G401.6 (cell line): ENCODE data around the gene SLC24A4.

ENCODE experiments used
- FAIRE-seq: peaks from 2 replicates; lab custom pipeline; 2012; peaks lifted over from hg19 to GRCh38; lab: Jason Lieb, UNC

SLC24A4 gene

DNA sequence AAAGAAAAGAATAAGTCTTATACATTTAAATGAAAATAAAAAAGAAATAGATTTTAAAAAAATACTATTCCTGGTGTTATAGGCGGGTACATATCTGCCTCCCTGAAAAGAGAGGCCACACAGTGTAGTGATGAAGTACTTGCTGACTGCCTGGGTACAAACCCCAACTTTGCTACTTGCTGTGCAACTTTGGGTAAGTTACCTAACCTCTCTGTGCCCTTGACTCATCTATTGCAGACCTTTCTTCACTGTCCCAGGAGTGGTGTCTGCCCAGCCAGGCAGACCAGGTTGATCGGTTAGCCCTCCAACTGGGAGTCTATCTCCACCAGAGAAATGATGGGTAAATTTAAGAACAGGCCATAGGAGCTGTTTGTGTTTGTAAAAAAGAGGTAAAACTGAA is 82.0 kb downstream of the SLC24A4 start:
- FAIRE-seq: no peak

DNA sequence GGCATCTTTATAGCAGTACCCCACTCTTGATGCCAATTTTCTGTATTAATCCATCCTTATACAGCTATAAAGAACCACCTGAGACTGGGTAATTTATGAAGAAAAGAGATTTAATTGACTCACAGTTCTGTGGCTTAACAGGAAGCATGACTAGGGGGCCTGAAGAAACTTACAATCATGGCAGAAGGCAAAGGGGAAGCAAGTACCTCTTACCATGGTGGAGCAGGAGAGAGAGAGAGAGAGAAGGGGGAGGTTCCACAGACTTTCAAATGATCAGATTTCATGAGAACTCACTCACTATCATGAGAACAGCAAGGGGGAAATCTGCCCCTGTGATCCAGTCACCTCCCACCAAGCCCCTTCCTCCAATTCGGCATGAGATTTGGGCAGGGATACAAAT is 84.4 kb downstream of the SLC24A4 start:
- FAIRE-seq: no peak

DNA sequence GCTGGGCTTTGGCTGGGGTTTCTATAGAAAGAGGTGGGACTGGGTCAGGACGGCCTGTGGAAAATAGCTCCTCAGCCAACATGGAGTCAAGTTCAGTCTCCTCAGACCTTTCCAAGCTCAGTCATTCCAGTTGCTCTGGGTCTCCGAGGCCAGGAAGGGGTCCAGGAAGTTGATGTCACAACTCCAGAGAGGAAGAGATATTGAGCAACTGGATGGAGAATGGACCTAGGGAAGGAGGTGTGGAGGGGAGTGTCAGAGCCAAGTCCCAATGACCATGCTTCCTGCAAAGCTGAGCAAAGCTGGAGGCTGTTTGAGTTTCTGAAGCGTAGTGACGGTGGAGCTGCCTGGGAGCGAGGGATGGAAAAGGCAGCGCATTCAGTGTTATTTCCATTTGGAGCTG is 86.1 kb downstream of the SLC24A4 start:
- FAIRE-seq: no peak

DNA sequence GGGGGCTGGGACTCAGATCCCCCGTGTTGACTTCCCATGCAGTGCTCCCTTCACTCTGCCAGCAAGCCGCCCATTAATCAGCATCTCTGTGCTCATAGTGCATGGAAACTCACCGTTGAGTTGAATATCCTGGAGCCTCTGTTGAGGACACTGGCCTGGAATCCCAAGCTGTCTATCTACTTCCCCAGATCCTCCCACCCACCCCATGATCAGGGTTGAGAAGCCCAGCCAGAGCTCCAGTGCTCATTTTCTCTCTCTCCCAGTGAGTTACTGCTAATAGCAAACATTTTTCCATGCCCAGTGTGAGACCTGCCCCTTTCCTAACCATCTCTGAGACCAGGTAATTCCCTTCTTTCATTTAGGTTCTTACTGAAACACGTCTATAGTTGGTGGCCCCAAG is 88.2 kb downstream of the SLC24A4 start:
- FAIRE-seq: no peak

DNA sequence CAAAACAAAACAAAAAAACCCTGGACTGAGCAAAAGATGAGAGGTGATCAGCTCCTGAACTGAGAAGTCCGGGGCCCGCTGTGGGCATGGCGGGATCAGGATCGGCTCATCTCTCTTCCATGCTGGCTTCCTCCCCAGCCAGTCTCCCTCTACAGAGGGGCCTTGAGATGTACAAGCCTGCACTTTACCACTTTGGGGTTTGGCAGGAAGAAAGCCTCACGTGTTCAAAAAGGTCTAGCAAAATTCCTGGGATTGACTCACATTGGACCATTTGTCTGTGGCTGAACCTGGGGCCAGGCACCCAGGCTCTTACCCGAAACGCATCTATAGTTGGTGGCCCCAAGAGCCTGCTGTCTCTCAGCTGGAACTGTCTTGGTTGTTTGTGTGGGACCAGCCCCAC is 89.0 kb downstream of the SLC24A4 start:
- FAIRE-seq: no peak

DNA sequence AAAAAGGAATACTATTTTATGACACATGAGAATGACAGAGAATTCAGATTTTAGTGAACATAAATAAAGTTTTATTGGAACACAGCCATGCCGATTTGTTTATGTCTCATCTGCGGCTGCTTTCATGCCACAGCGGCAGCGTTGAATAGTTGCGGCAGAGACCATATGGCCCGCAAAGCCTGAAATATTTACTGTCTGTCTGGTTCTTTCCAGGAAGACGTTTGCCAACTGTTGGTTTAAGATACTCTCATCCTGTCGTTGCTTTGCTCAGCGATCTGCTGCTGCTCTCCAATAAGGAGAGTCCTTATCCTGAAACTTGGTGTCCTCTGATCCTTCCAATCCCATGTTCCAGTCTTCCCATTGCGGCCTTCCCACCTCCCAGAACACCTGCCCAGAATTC is 89.9 kb downstream of the SLC24A4 start:
- no peak for FAIRE-seq

DNA sequence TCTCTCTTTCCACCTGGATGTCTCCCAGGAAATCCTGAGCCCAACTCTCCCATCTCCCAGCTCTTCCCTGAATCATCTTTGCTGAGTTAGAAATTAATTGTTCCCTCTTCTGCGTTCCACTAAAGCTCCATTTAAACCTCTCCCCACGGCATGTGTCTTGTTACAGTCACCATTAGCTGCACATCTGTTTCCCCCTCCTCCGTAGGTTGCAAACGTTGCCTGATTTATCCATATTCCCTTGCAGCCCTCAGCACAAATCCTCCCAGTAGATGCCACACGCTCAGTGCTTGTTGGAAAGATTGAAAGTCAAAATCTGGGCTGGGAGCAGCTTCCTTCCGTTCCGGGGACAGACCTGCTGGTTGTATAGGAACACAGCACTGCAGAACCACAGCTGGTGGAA is 90.4 kb downstream of the SLC24A4 start:
- FAIRE-seq: no peak

DNA sequence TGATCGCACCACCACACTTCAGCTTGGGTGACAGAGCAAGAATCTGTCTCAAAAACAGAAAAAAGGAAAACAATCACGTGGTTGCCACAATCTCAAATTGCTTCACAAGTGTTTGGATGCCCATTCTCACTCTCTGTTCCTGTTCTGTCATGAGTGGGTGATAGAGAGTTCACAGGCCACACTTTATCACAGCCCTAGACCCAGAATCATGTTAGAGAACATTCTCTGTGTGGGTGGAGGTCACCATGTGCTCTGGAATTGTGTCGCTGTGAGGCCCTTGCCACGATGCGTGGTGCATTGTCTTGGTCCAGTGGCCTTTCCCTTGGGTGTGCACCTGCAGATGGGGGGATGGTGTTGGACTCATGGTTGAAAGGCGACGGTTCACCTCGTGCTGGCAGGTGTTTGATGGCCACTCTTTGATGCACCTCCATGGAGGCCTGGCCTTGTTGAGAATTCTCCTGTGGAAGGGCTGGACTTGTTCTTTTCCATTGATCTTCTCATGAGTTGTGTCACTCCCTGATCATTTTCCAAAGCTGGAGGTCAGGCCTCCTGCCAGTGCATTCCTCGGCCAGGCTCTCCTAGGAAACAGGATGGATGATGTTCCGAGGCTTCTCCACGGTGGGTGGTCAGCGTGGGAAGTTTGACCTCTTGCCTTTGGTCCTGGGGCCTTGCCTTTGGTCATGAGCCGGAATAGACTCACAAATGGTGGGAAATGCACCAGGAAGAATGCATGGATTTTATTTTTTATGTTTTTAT is 91.9 kb downstream of the SLC24A4 start:
- FAIRE-seq: no peak

DNA sequence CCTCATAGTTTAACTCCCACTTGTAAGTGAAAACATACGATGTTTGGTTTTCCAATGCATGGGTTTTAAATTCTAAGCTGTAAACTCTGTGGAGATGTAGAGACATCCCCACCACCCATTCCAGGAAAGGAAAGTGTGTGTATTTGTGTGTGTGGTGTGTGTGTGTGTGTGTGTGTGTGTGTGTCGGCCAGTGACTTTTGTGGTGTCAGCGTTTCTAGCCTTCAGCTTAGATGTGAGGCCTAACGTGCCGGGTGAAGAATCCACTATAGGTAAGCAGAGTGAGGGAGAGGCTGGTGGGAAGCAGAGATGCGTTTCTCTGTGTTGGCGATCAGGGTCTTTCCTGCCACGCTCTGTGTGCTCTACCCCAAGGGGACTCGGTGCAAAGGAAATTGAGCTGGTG is 93.0 kb downstream of the SLC24A4 start:
- no peak for FAIRE-seq

DNA sequence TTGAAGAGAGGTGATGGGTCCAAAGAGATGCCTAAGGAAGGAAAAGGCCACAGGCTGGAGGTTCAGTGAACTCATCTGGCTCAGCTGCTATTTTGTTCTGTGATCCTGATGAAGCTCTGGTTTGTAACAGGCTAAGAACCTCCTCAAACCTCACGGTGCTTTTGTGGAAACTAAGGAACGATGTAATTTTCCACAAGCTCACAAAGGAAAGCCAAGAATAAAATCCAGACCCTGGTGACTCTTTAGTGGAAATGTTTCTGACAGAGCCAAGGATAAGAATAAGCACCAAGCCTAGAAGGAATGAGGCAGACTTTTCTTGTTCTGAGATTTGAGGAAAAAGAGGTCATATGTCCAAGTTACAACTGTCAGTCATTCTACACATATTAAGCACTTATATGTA is 93.6 kb downstream of the SLC24A4 start:
- no peak for FAIRE-seq

DNA sequence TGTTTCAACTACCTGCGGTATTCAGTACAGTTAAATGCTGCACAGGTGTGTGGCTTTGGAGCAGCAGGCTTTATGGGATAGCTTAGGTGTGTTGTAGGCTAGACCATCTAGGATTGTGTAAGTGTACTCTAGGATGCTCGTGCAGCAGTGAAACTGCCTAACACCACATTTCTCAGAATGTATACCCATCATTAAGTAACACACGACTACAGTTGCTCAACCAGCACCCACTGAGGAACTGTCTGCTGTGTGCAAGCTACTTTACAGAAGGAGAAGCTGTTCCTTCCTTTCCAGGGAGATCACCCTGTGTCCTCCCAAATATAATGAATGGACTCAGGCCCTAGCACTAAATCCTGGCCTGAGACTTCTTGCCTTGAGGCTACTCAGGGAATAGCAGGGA is 94.8 kb downstream of the SLC24A4 start:
- FAIRE-seq: no peak

DNA sequence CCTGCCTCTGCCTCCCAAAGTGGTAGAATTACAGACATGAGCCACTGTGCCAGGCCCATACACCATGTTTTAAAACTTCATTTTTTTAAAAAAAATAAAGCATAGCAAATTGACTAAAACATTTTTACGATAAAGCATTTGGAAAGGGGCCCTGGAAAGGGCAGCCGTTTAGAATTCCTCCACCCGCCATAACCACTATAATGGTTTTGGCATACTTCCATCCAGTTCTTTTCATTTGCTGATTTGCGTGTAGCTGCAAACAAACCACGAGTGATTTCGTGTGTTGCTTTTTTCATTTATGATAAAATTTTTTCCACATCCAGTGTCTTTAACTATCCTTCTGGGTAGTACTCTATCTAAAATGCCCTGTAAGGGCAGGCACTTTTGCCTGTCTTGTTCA is 98.8 kb downstream of the SLC24A4 start:
- FAIRE-seq: no peak

DNA sequence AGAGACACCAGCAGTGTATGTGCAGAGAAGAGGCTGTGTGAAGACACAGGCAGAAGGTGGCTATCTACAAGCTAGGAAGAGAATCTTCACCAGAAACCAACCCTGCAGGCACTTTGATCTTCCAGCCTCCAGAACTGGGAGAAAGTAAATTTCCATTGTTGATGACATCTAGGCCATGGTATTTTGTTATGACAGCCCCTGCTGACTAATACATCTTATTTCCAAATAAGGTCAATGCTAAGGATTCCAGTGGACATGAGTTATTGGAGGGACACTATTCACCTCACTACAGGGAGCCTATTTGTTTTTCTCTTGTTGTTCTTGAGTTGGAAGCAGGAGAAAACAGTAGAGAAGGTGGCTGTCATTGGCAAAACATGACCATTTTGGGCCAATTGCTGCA is 102.1 kb downstream of the SLC24A4 start:
- FAIRE-seq: no peak

DNA sequence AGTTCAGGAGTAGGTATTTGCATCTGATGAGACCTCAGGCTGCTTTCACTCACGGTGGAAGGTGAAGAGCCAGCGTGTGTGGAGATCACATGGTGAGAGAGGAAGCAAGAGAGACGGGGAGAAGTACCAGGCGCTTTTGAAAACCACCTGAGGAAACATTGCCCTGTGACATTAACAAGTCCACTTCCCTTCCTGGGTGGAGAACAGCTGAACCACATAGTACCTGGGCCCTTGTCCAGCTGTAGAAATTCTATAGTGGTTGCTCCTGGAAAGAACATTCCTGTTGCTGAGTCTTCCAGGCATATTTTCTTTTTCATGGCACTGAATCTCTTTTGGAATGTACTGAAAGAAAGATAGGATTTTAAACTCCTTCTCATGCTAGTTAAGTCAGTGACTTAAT is 103.3 kb downstream of the SLC24A4 start:
- FAIRE-seq: no peak

DNA sequence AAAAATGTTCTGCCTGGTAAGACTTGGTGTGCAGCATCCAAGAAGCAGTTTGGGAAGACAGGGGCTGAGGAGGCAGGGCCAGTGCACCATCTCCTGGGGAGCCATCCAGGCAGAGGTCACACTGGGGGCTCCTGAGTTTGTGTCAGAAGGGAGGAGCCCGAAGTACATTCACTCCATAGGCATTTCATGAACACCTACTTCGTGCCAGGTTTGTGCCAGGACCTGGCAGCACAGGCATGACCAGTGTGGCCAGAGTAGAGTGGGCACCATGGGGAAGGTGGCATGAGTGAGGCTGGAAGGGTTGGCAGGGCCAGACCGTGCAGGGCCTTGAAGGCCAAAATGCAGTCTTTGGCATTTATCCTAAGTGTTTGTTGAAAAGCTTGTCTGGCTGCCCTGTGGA is 104.1 kb downstream of the SLC24A4 start:
- FAIRE-seq: no peak

DNA sequence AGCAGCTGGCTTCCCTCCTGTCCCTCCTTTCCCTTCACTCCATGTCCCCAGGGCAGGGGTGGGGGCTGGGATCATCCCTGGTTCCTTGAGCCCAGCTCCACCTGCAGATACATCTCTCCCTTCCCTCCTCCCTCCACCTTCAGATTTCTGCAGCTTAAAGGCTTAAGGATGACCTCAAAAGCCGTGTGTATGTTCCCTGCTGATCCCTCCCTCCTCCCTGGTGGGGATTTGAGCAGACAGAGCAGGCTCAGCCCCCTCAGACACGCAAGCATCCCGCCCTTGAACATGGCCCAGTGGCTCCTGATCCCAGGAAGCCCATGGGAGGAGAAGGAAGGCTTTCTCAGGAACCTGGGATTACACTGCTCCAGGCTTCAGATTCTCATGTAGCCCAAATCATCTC is 107.7 kb downstream of the SLC24A4 start:
- FAIRE-seq: no peak

DNA sequence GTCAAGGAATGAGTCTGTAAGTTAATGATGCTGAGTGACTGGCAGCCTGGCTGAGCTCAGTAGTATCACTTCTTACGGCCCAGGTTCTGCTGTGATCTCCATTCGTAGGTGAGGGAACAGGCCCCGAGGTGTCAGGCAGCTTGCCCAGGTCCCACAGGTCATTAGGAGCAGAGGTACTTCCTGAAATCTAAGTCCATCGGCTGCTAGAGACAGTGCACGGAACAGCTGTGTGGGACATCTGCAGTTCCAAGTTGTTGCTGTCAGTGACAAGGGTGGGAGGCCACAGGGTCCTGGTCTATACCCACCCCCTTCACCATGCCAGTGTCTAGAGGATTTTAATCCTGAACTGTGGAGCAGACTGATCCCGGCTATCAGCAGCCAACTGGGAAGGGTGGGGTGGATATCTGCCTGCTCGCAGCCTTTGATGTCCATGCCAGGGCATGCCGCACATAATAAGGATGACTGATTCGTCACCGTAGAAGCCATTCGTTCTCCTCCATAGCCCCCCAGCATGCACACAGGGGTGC is 108.3 kb downstream of the SLC24A4 start:
- no peak for FAIRE-seq

DNA sequence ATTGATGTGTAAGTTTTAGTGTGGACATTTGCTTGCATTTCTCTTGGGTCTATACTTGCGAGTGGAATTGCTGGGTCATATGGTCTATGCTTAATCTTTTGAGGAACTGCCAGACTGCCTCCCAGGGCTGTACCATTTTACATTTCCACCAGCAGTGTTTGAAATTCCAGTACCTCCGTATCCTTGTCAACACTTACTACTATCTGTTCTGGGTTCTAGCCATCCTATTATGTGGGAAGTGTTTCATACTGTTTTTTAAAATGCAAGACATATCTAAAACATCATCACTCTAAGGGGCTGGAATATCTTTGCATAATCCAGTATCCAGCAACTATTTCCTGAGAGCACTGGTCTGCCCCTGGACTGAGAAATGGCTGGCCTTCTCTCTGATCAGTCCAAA is 110.4 kb downstream of the SLC24A4 start:
- FAIRE-seq: no peak

DNA sequence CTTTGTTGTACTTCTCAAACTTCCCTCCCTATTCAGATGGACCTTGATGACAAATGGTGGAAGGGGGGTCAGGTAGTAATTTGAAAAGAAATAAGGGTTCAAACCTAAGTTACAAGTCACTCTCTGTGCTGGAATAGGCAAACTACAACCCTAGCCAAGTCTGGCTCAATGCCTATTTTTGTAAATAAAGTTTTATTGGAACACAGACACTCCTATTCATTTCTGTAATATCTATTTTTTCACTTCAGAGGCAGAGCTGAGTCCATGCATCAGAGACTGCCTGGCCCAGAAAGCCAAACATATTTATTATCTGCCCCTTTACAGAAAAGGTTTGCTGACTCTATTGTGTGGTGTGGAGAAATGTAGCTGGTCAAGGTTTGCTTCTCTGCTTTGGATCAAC is 112.2 kb downstream of the SLC24A4 start:
- FAIRE-seq: no peak

DNA sequence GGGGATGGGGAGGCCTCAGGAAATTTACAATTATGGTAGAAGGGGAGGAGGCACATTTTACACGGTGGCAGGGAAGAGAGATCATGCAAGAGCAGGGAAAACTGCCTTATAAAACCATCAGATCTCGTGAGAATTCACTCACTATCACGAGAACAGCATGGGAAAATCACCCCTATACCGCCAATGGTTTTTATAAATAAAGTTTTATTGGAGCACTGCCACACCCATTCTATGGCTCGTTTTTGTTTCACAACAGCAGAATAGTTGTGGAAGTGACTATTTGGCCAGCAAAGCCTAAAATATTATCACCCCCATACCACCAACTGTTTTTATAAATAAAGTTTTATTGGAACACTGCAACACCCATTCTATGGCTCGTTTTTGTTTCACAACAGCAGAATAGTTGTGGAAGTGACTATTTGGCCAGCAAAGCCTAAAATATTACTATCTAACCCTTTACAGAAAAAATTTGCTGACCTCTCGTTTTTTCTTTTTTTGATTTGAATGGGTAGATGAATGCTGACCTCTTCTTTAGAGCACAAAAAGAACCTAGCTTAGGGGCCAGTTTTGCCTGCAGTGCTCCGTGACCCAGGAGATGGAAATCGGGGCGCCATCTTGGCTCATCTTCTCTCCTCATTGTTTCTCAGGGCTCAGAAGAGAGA is 113.3 kb downstream of the SLC24A4 start:
- no peak for FAIRE-seq

DNA sequence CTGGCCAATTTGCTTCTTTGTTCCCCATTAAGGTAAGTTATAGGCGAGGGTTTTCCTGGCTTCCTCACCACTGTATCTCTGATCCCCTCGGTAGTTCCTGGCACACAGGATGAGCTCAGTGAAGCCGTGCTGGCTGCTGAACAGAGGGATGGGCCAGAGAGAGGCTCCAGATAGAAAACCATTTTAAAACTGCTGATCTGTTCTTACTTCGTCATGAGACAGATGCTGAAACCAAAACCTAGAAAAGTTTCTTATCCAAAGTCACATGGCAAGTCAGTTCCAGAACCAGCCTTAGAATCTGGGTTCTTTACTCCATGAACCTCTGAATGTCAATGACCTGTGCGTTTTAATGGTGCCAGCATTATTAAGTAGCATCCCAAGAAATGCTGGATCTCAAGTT is 114.3 kb downstream of the SLC24A4 start:
- no peak for FAIRE-seq

DNA sequence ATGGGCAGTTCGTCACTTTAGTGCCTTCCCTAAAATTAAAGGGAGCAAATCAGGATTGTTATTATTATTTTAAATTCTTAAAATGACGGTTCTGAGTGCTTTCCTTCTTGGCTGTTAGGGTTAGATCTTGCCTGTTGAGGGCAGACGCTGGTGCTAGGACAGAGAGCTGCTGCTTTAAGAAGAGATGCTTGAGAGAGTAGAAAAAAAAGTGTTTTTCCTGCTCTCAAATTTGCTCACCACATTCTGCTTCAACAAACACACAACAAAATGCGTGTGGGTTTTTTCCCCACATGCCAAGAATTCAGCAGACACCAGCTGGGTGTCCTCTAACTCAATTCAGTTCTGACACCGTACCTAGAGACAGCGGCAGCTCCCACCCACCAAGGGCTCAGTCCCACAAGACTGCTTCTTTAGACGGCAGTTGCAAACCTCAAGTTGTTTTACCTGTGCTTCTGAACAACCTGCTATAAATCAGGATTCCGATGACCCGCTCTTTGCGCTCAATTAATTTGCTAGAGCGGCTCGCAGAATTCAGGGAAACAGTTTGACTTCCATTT is 114.8 kb downstream of the SLC24A4 start:
- FAIRE-seq: no peak

DNA sequence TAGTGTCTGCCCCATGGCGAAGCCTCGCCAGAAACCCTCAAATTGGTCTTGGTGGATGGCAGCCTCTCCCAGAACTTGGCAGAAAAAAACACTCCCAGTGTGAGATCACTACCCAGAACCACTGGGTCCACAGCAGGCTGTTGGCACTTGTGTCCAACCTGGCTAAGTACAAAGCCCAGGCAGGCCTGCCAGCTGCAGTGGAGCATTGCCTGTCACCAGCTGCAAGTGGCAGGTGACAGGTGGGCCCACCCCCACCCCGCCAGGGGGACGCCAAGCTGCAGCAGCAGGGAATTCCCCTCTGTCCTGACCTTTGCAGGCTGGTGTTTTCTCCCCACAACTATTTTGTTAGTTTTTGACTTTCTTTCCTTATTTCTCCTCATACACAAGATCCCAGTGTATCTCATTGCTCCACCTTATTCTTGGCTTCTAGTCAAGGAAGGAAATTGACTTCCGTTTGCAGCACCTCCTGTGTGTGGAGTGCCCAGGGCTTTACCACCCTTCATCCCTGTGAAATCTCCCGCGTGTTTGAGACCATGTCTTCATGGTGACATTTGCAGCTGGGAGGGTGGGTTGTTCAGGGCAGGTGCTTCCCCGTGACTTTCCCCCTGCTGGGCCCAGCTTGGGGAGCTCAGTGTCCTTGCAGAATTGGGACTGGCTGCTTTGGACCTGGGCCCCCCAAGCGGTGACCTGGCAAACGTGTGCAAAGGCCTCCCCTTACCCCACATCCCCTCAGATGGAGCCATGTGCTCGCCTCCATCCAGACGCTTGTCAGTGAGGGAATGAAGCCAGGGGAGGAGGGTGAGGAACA is 116.8 kb downstream of the SLC24A4 start:
- no peak for FAIRE-seq
